Activated naive CD4-positive, alpha-beta T cell treated with anti-CD3 and anti-CD28 coated beads, Interleukin-2, amount 50 U/mL, for 16 hours (primary cell): Measurements from ENCODE around the gene DSEL.

Experiments used
- DNase-seq: peaks from one replicate; pipeline ENCODE4 v3.0.0-alpha.2; 2020

Gene DSEL

DNA sequence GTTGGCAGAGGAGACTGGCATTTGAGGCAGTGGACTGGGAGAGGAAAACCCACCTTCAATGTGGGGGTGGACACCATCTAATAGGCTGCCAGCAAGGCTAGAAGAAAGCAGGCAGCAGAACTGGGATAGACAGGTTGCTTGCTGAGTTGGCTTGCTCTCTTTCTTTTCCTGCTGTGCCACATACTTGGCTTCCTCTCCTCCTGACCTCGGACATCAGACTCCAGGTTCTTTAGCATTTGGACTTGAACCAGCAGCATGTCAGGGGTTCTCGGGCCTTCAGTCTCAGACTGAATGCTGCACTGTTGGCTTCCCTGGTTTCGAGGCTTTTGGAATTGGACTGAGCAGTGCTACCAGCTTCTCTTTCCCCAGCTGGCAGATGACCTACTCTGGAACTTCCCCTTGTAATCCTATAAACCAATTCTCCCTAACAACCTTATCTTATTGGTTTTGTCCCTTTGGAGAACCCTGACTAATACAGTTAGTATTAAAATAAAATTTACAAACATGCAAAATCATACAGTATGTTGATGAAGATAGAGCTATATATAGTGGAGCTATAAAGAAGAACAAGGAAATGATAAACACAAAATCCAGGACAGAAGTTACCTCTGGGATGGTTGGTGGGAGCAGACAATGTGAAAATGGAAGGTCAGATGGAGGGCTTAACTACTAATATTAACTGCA is 15.9 kb downstream of the DSEL start:
- no peak for DNase-seq

DNA sequence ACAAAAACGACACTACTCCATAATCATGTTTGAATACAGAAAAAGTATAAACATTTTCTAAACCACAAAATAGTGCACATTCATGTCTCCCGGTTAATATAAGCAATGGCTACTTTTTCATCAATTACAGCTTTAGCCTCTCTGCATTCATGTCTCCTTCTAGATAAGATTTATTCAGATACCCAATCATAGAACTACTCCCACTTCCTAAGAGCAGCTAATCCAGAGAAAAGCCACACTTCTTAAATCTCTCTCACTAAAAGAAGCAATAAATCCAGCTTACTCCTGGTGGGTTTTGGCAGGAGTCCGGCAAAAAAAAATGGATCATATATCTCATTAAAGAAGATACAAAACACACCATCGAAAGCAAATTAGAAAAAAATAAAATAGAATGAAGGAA is 20.1 kb downstream of the DSEL start:
- DNase-seq: no peak

DNA sequence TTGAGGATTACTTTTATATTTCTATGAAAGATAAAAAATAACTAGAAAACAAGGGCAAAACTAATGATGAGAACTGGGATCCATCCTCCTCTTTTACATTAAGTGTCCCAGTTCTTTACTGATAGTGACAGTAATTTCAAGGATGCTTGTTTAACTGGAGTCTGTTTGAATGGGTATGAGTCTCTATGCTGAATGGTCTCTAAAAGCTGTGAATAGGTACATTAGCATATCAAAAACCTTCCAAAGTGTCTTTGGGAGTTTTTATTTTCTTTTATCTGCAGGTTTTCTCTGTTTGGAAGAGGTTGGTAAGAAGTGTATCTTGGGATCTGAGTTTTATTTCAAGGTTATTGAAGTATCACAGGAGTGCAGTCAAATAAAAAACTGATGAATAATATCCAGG is 30.0 kb downstream of the DSEL start:
- no peak for DNase-seq

GRCh38 chr18:67485655-67486054 is 30.9 kb downstream of the DSEL start:
- no peak for DNase-seq

DNA sequence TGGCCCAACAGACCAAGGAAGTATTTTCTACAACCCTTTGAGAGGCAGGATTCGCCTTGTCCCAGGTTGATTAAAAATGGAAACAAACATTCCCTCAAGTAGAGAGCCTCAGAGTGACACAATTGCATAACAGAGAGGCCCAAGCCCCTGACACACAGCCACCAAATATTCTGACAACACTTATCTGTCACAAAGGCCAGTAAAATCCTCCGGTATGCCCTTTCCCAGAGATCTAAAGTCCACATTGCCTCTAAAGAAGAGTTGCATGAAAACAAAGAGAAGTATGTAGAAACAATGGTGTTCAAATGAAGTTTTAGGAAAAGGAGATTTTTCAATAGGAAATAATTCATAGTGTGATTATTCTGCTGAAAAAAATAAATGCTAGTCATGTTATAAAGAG is 32.1 kb downstream of the DSEL start:
- no peak for DNase-seq

DNA sequence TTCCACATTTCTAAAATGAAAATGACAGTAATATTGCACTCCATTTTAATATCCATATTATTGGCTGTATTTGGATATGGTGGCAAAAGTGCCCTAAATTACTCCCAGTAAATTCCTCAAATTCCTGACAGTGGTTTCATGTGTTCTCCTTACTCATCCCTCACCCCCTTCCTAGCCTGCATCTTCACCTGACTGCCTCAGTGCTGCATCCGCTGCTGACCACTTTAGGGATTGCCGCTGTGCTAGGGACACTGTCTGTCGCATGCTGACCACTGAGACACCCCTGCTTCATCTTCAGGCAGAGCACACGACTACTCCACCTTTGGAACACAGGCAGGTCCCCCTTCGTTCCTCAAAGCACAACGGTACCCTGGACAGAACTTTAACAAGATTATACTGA is 32.6 kb downstream of the DSEL start:
- no peak for DNase-seq

- no peak for DNase-seq
These were observed 33.3 kb downstream of the DSEL start for GRCh38 chr18:67483237-67483636.

DNA sequence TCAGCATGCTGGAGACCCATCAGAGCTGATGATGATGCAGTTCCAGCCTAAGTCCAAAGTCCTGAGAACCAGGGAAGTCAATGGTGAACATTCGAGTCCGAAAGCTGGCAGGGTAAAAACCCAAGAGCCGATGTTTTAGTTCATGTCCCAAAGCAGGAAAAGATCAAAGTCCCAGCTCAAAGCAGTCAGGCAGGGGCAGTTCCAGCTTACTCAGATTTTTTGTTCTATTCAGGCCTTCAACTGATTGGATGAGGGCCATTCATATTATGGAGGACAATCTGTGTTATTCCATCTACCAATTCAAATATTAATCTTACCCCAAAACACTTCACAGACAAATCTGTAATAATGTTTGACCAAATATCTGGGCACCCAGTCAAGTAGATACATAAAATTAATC is 38.3 kb downstream of the DSEL start:
- no peak for DNase-seq

DNA sequence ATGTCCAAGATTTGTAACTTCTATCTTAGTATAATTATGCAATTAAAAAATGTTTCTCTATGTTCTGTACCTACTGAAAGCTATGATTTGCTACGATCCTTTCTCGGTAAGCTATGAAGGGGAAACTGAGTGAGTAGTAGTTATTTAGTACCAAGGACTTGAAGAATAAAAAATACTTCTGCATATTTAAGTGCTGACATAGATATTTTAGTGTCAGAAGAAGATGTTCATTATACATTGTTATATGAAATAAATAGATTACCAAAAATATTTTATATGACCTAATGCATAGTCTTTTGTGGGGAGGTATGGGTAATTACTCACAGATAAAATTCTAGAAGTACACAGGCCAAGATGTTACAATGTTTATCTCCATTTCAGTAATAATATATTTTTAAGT is 39.0 kb downstream of the DSEL start:
- DNase-seq: no peak

- DNase-seq: no peak
These were observed 39.9 kb downstream of the DSEL start for GRCh38 chr18:67476585-67476984.

DNA sequence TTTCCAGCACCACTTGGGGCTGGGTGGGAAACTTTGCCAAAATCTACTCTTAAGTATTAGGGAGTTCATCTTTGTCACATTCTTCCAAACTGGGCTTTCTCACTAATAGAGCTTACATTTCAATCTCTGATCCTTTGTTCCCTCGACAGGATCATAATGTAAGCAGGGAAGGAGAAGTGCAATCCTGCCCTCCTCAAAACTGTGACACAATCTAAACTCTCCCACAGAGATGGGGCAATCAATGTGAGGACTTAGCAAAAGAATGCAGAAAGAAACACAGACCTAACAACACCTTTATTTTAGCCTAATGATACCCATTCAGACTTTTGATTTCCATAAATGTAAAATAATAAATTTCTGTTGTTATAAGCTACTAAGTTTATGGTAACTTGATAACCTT is 40.8 kb downstream of the DSEL start:
- DNase-seq: no peak

DNA sequence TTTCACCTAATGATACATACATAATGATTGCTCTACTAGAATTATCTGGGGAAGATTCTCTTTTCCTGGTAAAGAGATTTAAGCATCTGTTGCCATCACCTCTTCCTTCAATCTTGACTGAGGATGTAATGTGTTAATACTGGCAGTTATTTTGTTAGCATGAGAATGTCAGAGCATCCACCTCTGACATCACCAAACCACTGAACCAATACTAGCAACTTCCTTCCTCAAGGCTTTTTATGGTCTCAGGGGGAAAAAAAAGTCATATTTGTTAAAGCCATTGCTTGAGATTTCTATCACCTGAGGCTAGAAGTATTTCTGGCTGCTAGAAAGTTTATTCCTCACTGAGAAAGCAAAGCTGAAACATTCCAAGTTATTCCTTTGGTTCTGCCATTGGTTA is 48.5 kb downstream of the DSEL start:
- no peak for DNase-seq

- DNase-seq: no peak
These were observed 49.3 kb downstream of the DSEL start for GRCh38 chr18:67467188-67467587.

DNA sequence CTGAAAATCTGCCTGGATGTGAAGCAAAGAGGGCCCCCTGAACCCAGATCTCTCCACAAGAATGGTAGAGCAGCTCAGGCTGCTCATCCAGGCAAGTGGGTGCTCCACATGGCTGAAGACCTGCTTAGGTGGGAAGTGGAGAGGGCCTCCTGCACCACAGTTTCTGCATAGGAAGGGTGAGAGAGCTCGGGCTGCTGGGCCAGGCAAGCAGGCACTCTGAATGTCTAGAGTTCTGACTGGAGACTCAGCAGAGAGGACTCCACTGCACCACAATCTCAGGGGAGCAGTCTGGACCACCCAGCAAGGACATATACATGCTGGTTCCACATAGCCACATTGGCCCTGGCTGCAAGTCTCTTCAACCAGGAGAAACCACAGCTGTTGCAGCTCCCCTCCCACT is 52.0 kb downstream of the DSEL start:
- no peak for DNase-seq

GRCh38 chr18:67463829-67464228 is 52.7 kb downstream of the DSEL start:
- DNase-seq: no peak

DNA sequence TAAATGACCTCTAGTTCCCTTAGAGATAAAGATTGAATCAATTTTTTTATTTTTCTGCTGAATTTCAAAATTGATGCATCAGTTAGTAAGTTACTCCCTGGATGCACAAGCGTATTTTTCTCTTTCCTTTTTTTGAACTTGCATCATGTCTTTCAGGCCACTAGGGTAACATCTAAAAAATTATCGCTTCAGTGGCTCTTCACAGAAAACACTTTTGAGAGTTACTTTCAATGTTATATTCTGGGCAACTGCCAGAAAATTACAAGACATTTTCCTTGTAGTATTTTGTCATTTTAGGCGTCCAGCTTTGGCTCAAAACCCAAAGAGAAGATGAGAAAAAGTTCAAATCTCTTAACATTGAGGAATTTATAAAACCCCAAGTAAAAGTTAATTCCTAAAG is 59.8 kb downstream of the DSEL start:
- DNase-seq: no peak
